H1 (cell line): ENCODE data around the gene MLKL. TPM values are rescaled to one million over a fixed set of nuclear protein-coding genes. Genes with fewer than 3 reads are reported as not detected.

Experiments used
- CTCF ChIA-PET: fragments of 300-600 bp; sonication (Branson Sonifier 250); formaldehyde crosslinking; loops from one replicate; lab custom pipeline; 2021; ENCODE audit not compliant: partially characterized antibody; lab: Charles Lee
- POLR2A ChIA-PET: fragments of 300-600 bp; sonication (Branson Sonifier 250); formaldehyde crosslinking; loops from one replicate; lab custom pipeline; 2021; ENCODE audit warnings: inconsistent platforms; ENCODE audit not compliant: partially characterized antibody; lab: Charles Lee
- DNase-seq, 2 experiments: peaks; one replicate each; pipeline versions ENCODE4 v3.0.0 to v3.0.0-alpha.2; 2010 to 2022; ENCODE audit warnings: low spot score in 2 of 2, low read depth in 1 of 2, mixed read lengths in 1 of 2
- FAIRE-seq: peaks from 2 replicates; lab custom pipeline; 2011; peaks lifted over from hg19 to GRCh38; lab: Jason Lieb, UNC
- H2AFZ ChIP-seq: 2 replicates; pipeline ENCODE4 v1.8.1; 2012; ENCODE audit warnings: low read length, inconsistent platforms
- H2AK5ac ChIP-seq: 2 replicates; pipeline ENCODE4 v1.6.1; 2013; ENCODE audit warnings: low read depth, low read length
- H2BK120ac ChIP-seq: replicated peaks from 2 replicates; pipeline ENCODE3; 2013; ENCODE audit warnings: low read depth, low read length, inconsistent platforms
- H2BK12ac ChIP-seq: 2 replicates; pipeline ENCODE4 v1.6.1; 2013; ENCODE audit warnings: low read depth, low read length
- H2BK15ac ChIP-seq: 2 replicates; pipeline ENCODE4 v1.6.1; 2013; ENCODE audit warnings: low read length
- H2BK20ac ChIP-seq: 2 replicates; pipeline ENCODE4 v1.6.1; 2013; ENCODE audit warnings: low read length
- H2BK5ac ChIP-seq: 2 replicates; pipeline ENCODE4 v1.6.1; 2013; ENCODE audit warnings: low read depth, low read length
- H3K14ac ChIP-seq: 2 replicates; pipeline ENCODE4 v1.6.1; 2013; ENCODE audit warnings: inconsistent platforms; ENCODE audit not compliant: insufficient read length
- H3K18ac ChIP-seq: 2 replicates; pipeline ENCODE4 v1.6.1; 2013; ENCODE audit warnings: low read length; ENCODE audit errors: extremely low read depth
- H3K23ac ChIP-seq: 2 replicates; pipeline ENCODE4 v1.6.1; 2013; ENCODE audit warnings: inconsistent platforms; ENCODE audit not compliant: insufficient read length
- H3K23me2 ChIP-seq: 2 replicates; pipeline ENCODE4 v1.6.1; 2013; ENCODE audit warnings: low read depth, low read length
- H3K27ac ChIP-seq: 2 replicates; pipeline ENCODE4 v1.6.1; 2011; ENCODE audit warnings: low read depth, low read length, inconsistent platforms
- H3K27me3 ChIP-seq, 4 experiments: replicated peaks in 1 of 4; 1 replicate in 1 of 4; 2 replicates in 3 of 4; pipeline versions ENCODE4 v1.6.1 to v1.8.1; 2011 to 2013; ENCODE audit warnings: low read length in 3 of 4, mild to moderate bottlenecking in 3 of 4, inconsistent platforms in 2 of 4, mixed read lengths in 2 of 4, moderate library complexity in 1 of 4; ENCODE audit not compliant: control insufficient read depth in 3 of 4, insufficient read depth in 3 of 4; ENCODE audit errors: extremely low read depth in 1 of 4
- H3K36me3 ChIP-seq, 4 experiments: 2 replicates each; pipeline versions ENCODE4 v1.6.1 to v1.8.1; 2011 to 2013; ENCODE audit warnings: mild to moderate bottlenecking in 4 of 4, low read length in 3 of 4, moderate library complexity in 2 of 4, control low read depth in 1 of 4, inconsistent platforms in 1 of 4; ENCODE audit not compliant: insufficient read depth in 4 of 4, control insufficient read depth in 2 of 4
- H3K4ac ChIP-seq: replicated peaks from 2 replicates; pipeline ENCODE3; 2013; ENCODE audit warnings: low read length, low read depth, mixed read lengths, inconsistent platforms; ENCODE audit not compliant: insufficient read length
- H3K4me1 ChIP-seq, 4 experiments: replicated peaks in 1 of 4; 1 replicate in 1 of 4; 2 replicates in 3 of 4; pipeline versions ENCODE4 v1.6.1 to v1.8.1; 2011 to 2013; ENCODE audit warnings: low read length in 3 of 4, inconsistent platforms in 2 of 4, mixed read lengths in 1 of 4; ENCODE audit not compliant: insufficient read depth in 4 of 4, control insufficient read depth in 3 of 4
- H3K4me2 ChIP-seq, 2 experiments: 2 replicates each; pipeline versions ENCODE4 v1.6.1 to v1.8.1; 2011 to 2013; ENCODE audit warnings: low read depth in 2 of 2, low read length in 2 of 2, control low read depth in 1 of 2, inconsistent platforms in 1 of 2, mild to moderate bottlenecking in 1 of 2; ENCODE audit not compliant: insufficient read depth in 1 of 2
- H3K4me3 ChIP-seq, 4 experiments: fragments of 200-600, 300-600 bp in 1 of 4; sonication (generic), shearing (Covaris generic), sonication (Bioruptor Twin) in 1 of 4; 2 replicates each; pipeline versions ENCODE4 v1.5.1 to v1.8.1; 2011 to 2016; ENCODE audit warnings: low read length in 4 of 4, low read depth in 3 of 4, control low read depth in 2 of 4, inconsistent platforms in 2 of 4, mild to moderate bottlenecking in 2 of 4, mixed read lengths in 1 of 4, moderate library complexity in 1 of 4; ENCODE audit not compliant: insufficient read depth in 2 of 4; ENCODE audit errors: extremely low read depth in 1 of 4
- H3K56ac ChIP-seq: replicated peaks from 2 replicates; pipeline ENCODE3; 2013; ENCODE audit warnings: low read depth, mild to moderate bottlenecking, mixed read lengths, low read length, inconsistent platforms; ENCODE audit not compliant: insufficient read length
- H3K79me1 ChIP-seq: 2 replicates; pipeline ENCODE4 v1.6.1; 2013; ENCODE audit warnings: low read depth, low read length, control low read depth
- H3K79me2 ChIP-seq, 2 experiments: 2 replicates each; pipeline versions ENCODE4 v1.6.1 to v1.8.1; 2012 to 2013; ENCODE audit warnings: low read length in 2 of 2, mild to moderate bottlenecking in 2 of 2, inconsistent platforms in 1 of 2; ENCODE audit not compliant: insufficient read depth in 2 of 2, control insufficient read depth in 1 of 2
- H3K9ac ChIP-seq, 4 experiments: replicated peaks in 1 of 4; 1 replicate in 1 of 4; 2 replicates in 3 of 4; pipeline versions ENCODE4 v1.6.1 to v1.8.1; 2011 to 2013; ENCODE audit warnings: low read depth in 3 of 4, low read length in 3 of 4, control low read depth in 2 of 4, mild to moderate bottlenecking in 2 of 4, moderate library complexity in 2 of 4, inconsistent platforms in 1 of 4; ENCODE audit errors: extremely low read depth in 1 of 4
- H3K9me3 ChIP-seq, 2 experiments: 2 replicates each; pipeline versions ENCODE4 v1.6.1 to v1.8.1; 2012 to 2013; ENCODE audit warnings: mild to moderate bottlenecking in 2 of 2, moderate library complexity in 2 of 2, control low read depth in 1 of 2, inconsistent platforms in 1 of 2, low read depth in 1 of 2, low read length in 1 of 2, mixed read lengths in 1 of 2; ENCODE audit not compliant: insufficient read depth in 2 of 2
- H4K20me1 ChIP-seq, 2 experiments: replicated peaks in 1 of 2; 2 replicates each; pipeline versions ENCODE3 to v1.8.1; 2011 to 2013; ENCODE audit warnings: inconsistent platforms in 2 of 2, low read length in 2 of 2, mild to moderate bottlenecking in 1 of 2; ENCODE audit not compliant: insufficient read depth in 2 of 2, control insufficient read depth in 1 of 2
- H4K5ac ChIP-seq: 2 replicates; pipeline ENCODE4 v1.6.1; 2013; ENCODE audit warnings: low read length, low read depth, mixed read lengths, inconsistent platforms; ENCODE audit not compliant: insufficient read length
- H4K8ac ChIP-seq: 2 replicates; pipeline ENCODE4 v1.8.0; 2013; ENCODE audit warnings: mild to moderate bottlenecking, moderate library complexity, low read length, inconsistent platforms; ENCODE audit not compliant: insufficient read depth; ENCODE audit errors: extremely low read depth
- H4K91ac ChIP-seq: replicated peaks from 2 replicates; pipeline ENCODE3; 2013; ENCODE audit warnings: low read length, mixed read lengths, inconsistent platforms; ENCODE audit not compliant: insufficient read length
- HDAC2 ChIP-seq, 2 experiments: fragments of 300-600 bp in 1 of 2; sonication (generic) in 1 of 2; IDR thresholded peaks; 2 replicates each; pipeline ENCODE4 v1.6.1; 2011 to 2012; ENCODE audit warnings: low read depth in 2 of 2, low read length in 2 of 2, mild to moderate bottlenecking in 2 of 2, moderate library complexity in 2 of 2, borderline replicate concordance in 1 of 2, inconsistent platforms in 1 of 2
- KDM1A ChIP-seq: fragments of 200-600, 300-600 bp; sonication (generic); IDR thresholded peaks from 2 replicates; pipeline ENCODE4 v1.7.1; 2016; ENCODE audit warnings: mild to moderate bottlenecking, low read length, borderline replicate concordance
- RAD21 ChIP-seq, 2 experiments: IDR thresholded peaks in 1 of 2; conservative IDR thresholded peaks in 1 of 2; 2 replicates each; pipeline ENCODE4 v1.6.1; 2011; ENCODE audit warnings: low read depth in 2 of 2, low read length in 2 of 2, improper control_type of control experiment in 1 of 2, inconsistent platforms in 1 of 2, mild to moderate bottlenecking in 1 of 2, moderate library complexity in 1 of 2
- SP1 ChIP-seq: IDR thresholded peaks from 2 replicates; pipeline ENCODE4 v1.6.1; 2011; ENCODE audit warnings: low read depth, low read length
- WGBS, 2 experiments: shearing (Covaris generic) in 1 of 2; methylation state at CpG; one replicate each; pipeline versions ENCODE4 v1.1.6 to v1.1.7; 2013 to 2015; ENCODE audit warnings: low lambda C conversion rate in 2 of 2, mixed read lengths in 2 of 2, inconsistent platforms in 1 of 2, low coverage in 1 of 2, missing lambda C conversion rate in 1 of 2; ENCODE audit not compliant: insufficient replicate concordance in 2 of 2, insufficient coverage in 1 of 2, insufficient read length in 1 of 2; ENCODE audit errors: extremely low coverage in 1 of 2, missing lambda C conversion rate in 1 of 2; 5-methylcytosine and 5-hydroxymethylcytosine counted together
- polyA plus RNA-seq, 7 experiments: library from polyadenylated mRNA; depleted of rRNA in 3 of 7; stranded (reverse) in 5 of 7; unstranded in 2 of 7; fragments of >200 nt in 5 of 7; fragments of 200-250 nt in 2 of 7; gene quantifications; 1 replicate in 5 of 7; 2 replicates in 1 of 7; 4 replicates in 1 of 7; pipeline versions ENCODE4 v1.2.1 to v1.2.3, GENCODE V29; 2011 to 2013; ENCODE audit warnings: missing spikeins in 2 of 7, mixed read lengths in 2 of 7
- total RNA-seq: library from RNA; stranded (reverse); fragmentation: NEBNext Ultra II Directional; extraction: Animal tissue kit (Norgen Biotek cat#: 25700); gene quantifications from 2 replicates; pipeline ENCODE4 v1.2.1, GENCODE V29; 2021
- TF ChIP-seq, protein P1 (sequence below), 3 experiments: IDR thresholded peaks; 1 replicate in 2 of 3; 2 replicates in 1 of 3; pipeline versions ENCODE4 v1.5.1 to v1.6.1; 2011; ENCODE audit warnings: low read length in 3 of 3, mild to moderate bottlenecking in 3 of 3, inconsistent platforms in 2 of 3, low read depth in 1 of 3, moderate library complexity in 1 of 3; ENCODE audit not compliant: insufficient read depth in 1 of 3; ENCODE audit errors: control extremely low read depth in 1 of 3

The MLKL gene
- total and polyA plus RNA-seq, 2 of the 8 experiments (the other 6 are each of a cell fraction or from before 2014, with no cell fraction given) = 1.6 to 2.1 TPM

DNA sequence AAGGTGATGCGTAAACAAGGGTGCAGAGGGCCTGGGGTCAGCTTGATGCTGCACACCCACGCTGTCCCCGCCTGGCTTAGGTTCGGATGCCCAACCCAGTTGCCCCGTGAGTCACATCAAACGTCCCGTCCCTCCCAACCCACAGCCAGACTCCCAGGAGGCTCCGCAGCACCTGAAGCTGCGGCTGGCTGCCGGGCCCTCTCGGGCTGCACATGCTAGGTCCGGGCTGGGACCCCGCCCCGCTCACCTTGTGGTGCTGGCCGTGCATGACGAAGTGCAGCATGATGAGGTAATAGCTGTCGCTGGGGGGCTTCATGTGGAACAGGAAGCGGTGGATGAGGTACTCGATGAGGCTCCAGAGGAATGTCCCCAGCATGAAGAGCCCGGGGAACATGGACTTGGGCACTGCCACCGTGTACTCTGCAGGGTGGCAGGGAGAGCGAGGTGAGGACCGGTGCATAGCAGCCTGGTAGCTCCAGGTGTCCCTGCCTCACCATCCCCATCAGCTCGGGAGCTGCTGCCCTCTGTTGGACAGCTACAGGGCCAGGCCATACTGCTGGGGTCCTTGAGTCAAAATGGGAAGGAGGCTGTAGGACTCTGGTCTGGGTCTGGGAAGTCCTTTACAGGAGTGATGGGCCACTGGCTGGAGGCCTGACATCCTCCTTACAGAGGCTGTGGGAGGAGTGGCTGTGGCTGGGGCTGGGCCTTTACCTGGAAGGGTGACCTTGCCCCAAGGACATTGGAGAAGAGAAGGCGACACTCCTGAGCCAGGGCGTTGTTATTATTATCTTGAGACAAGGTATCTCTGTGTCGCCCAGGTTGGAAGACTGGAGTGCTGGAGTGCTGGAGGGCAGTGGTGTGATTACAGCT lies 18.3 kb upstream of the MLKL start:
- Histone ChIP-seq H3K23ac (no peak overlapping the region), H3K4me2 (no peak overlapping the region), H4K8ac (no peak overlapping the region), H2BK5ac (no peak overlapping the region), H3K36me3 (no peaks in the 10 kb centered on the region), H3K79me2 (no peaks in the 10 kb centered on the region), H3K4me3 (no peak overlapping the region), H4K20me1 (no peaks in the 10 kb centered on the region), H3K79me1 (no peaks in the 10 kb centered on the region), H3K4me1 (no peaks in the 10 kb centered on the region; a peak in 1 of 7 replicates), H3K56ac (no peak overlapping the region), H3K14ac (no peak overlapping the region), H2BK120ac (no peak overlapping the region), H2BK20ac (no peak overlapping the region), H3K27ac (no peak overlapping the region), H3K23me2 (no peaks in the 10 kb centered on the region; the same call in 1 of the 2 replicates), H3K18ac (no peak overlapping the region), H2BK15ac (no peak overlapping the region), H4K5ac (no peak overlapping the region), H3K27me3 (no peaks in the 10 kb centered on the region), H4K91ac (no peak overlapping the region), H3K4ac (no peak overlapping the region), H2AK5ac (no peak overlapping the region), H2AFZ (no peak overlapping the region), H3K9ac (no peak overlapping the region), H3K9me3 (no peaks in the 10 kb centered on the region), H2BK12ac (no peak overlapping the region)
- FAIRE-seq (no peak), DNase-seq (no peak)
- TF ChIP-seq, protein P1, sequence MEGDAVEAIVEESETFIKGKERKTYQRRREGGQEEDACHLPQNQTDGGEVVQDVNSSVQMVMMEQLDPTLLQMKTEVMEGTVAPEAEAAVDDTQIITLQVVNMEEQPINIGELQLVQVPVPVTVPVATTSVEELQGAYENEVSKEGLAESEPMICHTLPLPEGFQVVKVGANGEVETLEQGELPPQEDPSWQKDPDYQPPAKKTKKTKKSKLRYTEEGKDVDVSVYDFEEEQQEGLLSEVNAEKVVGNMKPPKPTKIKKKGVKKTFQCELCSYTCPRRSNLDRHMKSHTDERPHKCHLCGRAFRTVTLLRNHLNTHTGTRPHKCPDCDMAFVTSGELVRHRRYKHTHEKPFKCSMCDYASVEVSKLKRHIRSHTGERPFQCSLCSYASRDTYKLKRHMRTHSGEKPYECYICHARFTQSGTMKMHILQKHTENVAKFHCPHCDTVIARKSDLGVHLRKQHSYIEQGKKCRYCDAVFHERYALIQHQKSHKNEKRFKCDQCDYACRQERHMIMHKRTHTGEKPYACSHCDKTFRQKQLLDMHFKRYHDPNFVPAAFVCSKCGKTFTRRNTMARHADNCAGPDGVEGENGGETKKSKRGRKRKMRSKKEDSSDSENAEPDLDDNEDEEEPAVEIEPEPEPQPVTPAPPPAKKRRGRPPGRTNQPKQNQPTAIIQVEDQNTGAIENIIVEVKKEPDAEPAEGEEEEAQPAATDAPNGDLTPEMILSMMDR (IDR thresholded peaks at IDR 0.05; ENCODE audit: control extremely low read depth in 1 of 3, insufficient read depth in 1 of 3, low read depth in 1 of 3, low read length in 3 of 3) = peak; percentile 28 to 56 (median 51)
- TF ChIP-seq HDAC2 (IDR thresholded peaks at IDR 0.05; ENCODE audit: borderline replicate concordance in 1 of 2, low read depth in 2 of 2, low read length in 2 of 2) (0 out of 4 replicates have a peak, but pooled peaks of 1 of the 2 experiments have one; percentile 39), RAD21 (IDR thresholded peaks at IDR 0.05 in 1 of 2, conservative IDR thresholded peaks at IDR 0.05 in 1 of 2; ENCODE audit: low read depth in 2 of 2, low read length in 2 of 2) (peak; percentile 13 to 34; a peak in 2 of 4 replicates), KDM1A (peak; percentile 76; the same call in 1 of the 2 replicates), SP1 (no peak)
- CTCF ChIA-PET = interaction anchor here (0.5 to 21.3 kb wide), 11 partner anchors 9 to 256 kb away, joined by 3 to 576 read pairs (median 4); partner anchors contain the start of gene MLKL
- POLR2A ChIA-PET = interaction anchor here (0.8 to 2.2 kb wide), 3 partner anchors 11 to 56 kb away, joined by 3 to 6 read pairs (median 4); partner anchors contain the start of gene MLKL
- WGBS, 2 experiments = 89% methylated on average over 27 of the region's 27 CpGs; no CpG with 5 or more reads in 1 of the 2 experiments
